Subcutaneous adipose tissue (tissue), 4 donors: ENCODE measurements around the gene SURF1. TPM values are rescaled to one million over a fixed set of nuclear protein-coding genes. Genes with fewer than 3 reads are reported as not detected.

Source experiments
- total RNA-seq, 4 donors: library from RNA; depleted of rRNA; stranded (reverse); fragments of >200 nt; gene quantifications; one replicate each; pipeline ENCODE4 v1.1.0, GENCODE V29; 2016
- TF ChIP-seq, protein P1 (sequence below): fragments of 450-650 bp; IDR thresholded peaks from one replicate; pipeline ENCODE4 v1.5.1; 2016; ENCODE audit warnings: low read depth, mild to moderate bottlenecking, control low read depth, antibody characterized with exemption, moderate library complexity

The SURF1 gene
- total RNA-seq, 4 donors from 2014 or later: 42.7 to 62.5 (median 59.4) TPM

DNA sequence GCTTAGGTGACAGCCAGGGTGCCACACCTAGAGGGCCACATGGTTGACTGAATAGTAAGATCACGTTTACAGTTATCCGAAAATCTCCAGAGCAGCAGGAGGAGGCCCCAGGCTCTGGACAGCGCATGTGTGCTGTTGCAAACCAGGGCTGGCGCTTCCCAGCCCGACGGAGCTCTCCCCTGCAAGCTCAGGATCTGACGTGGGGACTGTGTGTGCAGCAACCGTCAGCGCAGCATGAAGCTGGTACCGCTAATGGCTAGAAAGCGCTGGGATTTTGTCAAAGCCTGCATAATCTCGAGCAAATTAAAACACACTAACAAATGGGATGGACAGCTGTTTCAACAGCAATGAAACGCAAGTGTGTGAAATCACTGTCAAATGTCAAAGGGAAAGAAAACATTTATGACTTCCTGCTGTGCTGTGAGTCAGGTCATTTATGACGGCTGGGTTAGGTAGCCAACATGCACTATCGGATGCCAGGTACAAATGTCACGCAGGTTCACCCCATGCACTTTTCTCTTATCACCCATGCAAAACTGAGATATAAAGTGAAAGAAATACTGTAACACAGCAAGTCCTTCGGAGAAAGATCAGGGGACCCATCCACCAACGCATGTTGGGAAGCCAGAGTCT is 12.1 kb upstream of the SURF1 start:
- TF ChIP-seq, protein P1, sequence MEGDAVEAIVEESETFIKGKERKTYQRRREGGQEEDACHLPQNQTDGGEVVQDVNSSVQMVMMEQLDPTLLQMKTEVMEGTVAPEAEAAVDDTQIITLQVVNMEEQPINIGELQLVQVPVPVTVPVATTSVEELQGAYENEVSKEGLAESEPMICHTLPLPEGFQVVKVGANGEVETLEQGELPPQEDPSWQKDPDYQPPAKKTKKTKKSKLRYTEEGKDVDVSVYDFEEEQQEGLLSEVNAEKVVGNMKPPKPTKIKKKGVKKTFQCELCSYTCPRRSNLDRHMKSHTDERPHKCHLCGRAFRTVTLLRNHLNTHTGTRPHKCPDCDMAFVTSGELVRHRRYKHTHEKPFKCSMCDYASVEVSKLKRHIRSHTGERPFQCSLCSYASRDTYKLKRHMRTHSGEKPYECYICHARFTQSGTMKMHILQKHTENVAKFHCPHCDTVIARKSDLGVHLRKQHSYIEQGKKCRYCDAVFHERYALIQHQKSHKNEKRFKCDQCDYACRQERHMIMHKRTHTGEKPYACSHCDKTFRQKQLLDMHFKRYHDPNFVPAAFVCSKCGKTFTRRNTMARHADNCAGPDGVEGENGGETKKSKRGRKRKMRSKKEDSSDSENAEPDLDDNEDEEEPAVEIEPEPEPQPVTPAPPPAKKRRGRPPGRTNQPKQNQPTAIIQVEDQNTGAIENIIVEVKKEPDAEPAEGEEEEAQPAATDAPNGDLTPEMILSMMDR: no peak

DNA sequence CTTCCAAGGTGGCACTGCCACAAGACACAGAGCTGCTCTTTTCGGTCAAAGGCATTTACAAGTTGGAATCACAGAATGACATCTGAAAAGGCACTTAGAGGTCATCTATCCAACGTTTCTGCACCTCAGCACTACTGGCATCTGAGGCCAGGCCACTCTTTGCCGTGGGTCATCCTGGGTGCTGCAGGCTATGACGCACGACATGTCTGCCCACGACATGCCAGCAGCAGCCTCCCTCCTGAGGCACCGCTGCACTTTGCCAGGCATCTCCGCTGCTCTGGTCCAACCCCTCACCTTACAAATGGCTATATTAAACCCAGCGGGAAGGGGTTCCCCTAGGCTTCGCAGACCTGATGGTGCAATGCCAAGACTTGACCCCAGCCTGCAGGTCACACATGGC is 11.5 kb upstream of the SURF1 start:
- TF ChIP-seq, protein P1: no peak

DNA sequence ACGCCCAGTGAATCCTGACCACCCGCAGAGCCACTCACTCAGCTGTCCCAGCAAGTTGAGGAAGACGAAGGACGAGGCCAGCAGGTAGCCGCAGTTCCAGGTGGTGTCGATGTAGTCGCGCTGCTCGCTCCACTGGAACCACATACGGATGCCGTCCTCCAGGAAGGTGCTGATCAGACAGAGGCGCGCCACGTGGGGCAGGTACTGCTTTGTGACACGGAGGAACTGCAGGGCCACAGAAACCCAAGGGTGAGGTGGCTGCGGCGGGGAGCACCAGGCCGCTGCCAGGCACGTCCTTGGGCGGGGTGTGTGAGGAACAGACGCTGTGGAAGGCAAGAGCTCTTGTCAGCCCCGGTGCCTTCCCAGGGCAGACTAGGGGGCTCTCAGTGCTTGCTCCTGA is 10.9 kb upstream of the SURF1 start:
- TF ChIP-seq, protein P1: no peak

DNA sequence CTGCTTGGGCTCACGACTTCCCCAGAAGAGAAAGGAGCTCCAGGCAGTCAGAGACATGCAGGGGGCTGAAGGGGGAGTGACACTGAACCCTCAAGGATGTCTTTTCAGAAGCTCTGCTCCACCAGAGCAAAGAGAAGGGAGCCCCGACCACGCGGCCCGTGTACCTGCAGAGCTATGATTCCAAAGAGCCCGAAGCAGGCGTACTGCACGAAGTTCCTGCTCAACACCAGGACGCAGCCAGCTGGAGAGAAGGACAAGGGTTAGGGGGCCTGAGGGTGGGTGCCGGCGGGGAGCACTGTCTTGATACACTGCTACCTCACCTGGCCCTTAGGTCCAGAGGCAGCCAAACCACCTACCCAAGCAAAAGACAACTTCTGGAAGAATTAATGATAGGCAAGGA is 10.1 kb upstream of the SURF1 start:
- TF ChIP-seq, protein P1: no peak

DNA sequence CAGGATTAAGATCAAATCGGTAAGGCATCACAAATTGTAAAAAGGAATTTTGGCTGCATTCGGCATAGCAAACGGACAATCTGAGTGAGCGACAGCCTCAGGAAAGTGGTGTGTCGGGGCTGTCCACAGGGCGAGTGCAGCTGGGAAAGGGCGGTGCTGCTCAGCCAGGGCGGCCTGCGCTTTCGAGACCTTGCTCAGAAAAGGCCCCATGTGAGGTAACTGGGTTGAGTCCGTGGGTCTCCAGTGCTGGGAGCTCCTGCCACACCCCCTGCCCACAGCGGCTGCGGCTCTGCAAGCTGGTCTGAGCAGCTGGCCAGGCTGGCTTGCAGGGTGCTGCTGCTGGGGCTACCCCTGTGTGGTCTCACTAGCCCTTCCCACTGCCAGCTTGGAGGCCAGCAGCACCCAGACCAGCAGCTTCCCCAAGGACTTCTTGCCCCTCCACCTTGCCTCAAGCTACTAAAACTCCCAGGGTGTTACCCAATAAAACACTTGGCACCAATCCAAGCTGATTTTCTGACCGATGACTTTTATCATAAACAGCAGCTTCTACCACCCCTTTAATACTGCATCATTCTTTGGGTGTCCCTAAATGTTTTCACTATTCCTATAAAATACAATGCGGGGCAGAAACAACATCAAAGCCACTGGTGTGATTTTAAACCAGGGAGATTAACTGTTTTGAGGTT is 6.2 kb upstream of the SURF1 start:
- TF ChIP-seq, protein P1: no peak

DNA sequence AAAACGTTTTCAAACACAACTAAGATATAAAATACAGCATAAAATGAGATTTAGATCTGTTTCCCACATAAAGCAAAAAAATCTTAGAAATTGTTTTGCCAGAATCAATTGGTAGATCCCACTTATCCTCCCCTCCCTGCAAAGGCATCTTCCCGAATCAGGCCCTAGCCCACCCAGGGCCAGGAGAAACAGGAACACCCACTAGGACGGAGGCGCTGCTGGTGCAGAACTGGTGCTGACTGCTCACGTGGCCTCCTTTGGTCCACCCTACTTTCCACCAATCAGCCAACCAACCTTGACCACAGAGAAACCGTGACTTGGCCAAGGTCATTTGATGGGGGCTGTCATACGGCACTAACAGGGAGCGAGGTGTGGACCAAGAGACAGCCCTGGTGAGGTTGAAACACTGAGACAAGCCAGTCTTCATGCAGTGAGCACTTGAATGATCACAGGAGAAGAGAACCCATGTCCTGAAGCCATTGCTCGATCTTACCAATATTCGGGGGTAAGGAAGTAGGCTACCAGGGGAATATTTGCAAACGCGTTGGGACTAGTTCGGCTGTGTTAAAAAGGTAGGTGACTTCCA is 5.3 kb upstream of the SURF1 start:
- TF ChIP-seq, protein P1: no peak
